Measurements from ENCODE around the gene CAPN1. TPM values are rescaled to one million over a fixed set of nuclear protein-coding genes. Genes with fewer than 3 reads are reported as not detected.

CAPN1 gene
- total and polyA plus RNA-seq, 9 of the 15 experiments (the other 6 are each of a cell fraction or from before 2014, with no cell fraction given) = 3.5 to 199 (median 61.6) TPM

- TF ChIP-seq ZNF121 (CRISPR knock-in tag; conservative IDR thresholded peaks at IDR 0.05) (no peak), ZNF431 (CRISPR knock-in tag; IDR thresholded peaks at IDR 0.05) (peak; percentile 45; the same call in 1 of the 2 replicates), FOXK2 (conservative IDR thresholded peaks at IDR 0.05 in 1 of 2, IDR thresholded peaks at IDR 0.05 in 1 of 2; ENCODE audit: low read depth in 2 of 2) (no peak), PCBP2 (IDR thresholded peaks at IDR 0.05; ENCODE audit: low read depth, low read length, poor library complexity, severe bottlenecking) (no peak), YBX1 (IDR thresholded peaks at IDR 0.05) (no peak), ARID3A (IDR thresholded peaks at IDR 0.05; ENCODE audit: borderline replicate concordance, low read depth, low read length) (no peak), ARID1B (IDR thresholded peaks at IDR 0.05) (no peak), RFX7 (CRISPR knock-in tag; IDR thresholded peaks at IDR 0.05) (no peak), PHB (CRISPR knock-in tag; IDR thresholded peaks at IDR 0.05) (no peak), XRCC3 (IDR thresholded peaks at IDR 0.05) (no peak), DEAF1 (CRISPR knock-in tag; IDR thresholded peaks at IDR 0.05) (no peak), TSC22D4 (tag; IDR thresholded peaks at IDR 0.05) (no peak), ARID3B (CRISPR knock-in tag; IDR thresholded peaks at IDR 0.05; ENCODE audit: borderline replicate concordance) (no peak), NFRKB (IDR thresholded peaks at IDR 0.05; ENCODE audit: low read depth) (no peak), POLR2B (IDR thresholded peaks at IDR 0.05; ENCODE audit: low read depth, partially characterized antibody) (peak; percentile 99), ZBED1 (IDR thresholded peaks at IDR 0.05) (no peak), TARDBP (IDR thresholded peaks at IDR 0.05) (0 out of 2 replicates have a peak, but pooled peaks have one; percentile 51), E2F5 (CRISPR knock-in tag; IDR thresholded peaks at IDR 0.05) (no peak), CREB5 (CRISPR knock-in tag; IDR thresholded peaks at IDR 0.05) (no peak), ADNP (tag; IDR thresholded peaks at IDR 0.05) (no peak), CTCFL (IDR thresholded peaks at IDR 0.05; ENCODE audit: borderline replicate concordance, insufficient read depth, low read depth, low read length, poor library complexity, severe bottlenecking) (no peak)
Observed at GRCh38 chr11:65170058-65170534, 11.6 kb upstream of the CAPN1 start, which contains the start of gene SPDYC (continued).

All from K562 (cell line).